Chondrocyte (in vitro differentiated cells): ENCODE results near the gene DOCK2. TPM values are rescaled to one million over a fixed set of nuclear protein-coding genes. Genes with fewer than 3 reads are reported as not detected.

ENCODE experiments used
- DNase-seq: peaks from one replicate; pipeline ENCODE4 v3.0.0; 2021; ENCODE audit warnings: mixed read lengths, low spot score
- H3K27ac Mint-ChIP-seq: one replicate; pipeline ENCODE4 v1.8.0; 2021; ENCODE audit warnings: mild to moderate bottlenecking, moderate library complexity, mixed read lengths; ENCODE audit not compliant: unreplicated experiment
- H3K27me3 Mint-ChIP-seq: 2 replicates; pipeline ENCODE4 v1.8.0; 2021; ENCODE audit warnings: low read depth, mixed read lengths
- H3K36me3 Mint-ChIP-seq: 2 replicates; pipeline ENCODE4 v1.8.0; 2021; ENCODE audit warnings: low read depth, mixed read lengths
- H3K4me1 Mint-ChIP-seq: 2 replicates; pipeline ENCODE4 v1.8.0; 2021; ENCODE audit warnings: low read depth, mild to moderate bottlenecking, mixed read lengths
- H3K4me3 Mint-ChIP-seq: one replicate; pipeline ENCODE4 v1.8.0; 2021; ENCODE audit warnings: mild to moderate bottlenecking, moderate library complexity, mixed read lengths; ENCODE audit not compliant: unreplicated experiment
- H3K9me3 Mint-ChIP-seq: 2 replicates; pipeline ENCODE4 v1.8.0; 2021; ENCODE audit warnings: low read depth, mixed read lengths
- total RNA-seq: library from RNA; stranded (reverse); gene quantifications from 3 replicates; pipeline ENCODE4 v1.2.1, GENCODE V29; 2021
- TF ChIP-seq, protein P1 (sequence below): fragments of 200-600 bp; sonication (generic); IDR thresholded peaks from 2 replicates; pipeline ENCODE4 v1.5.0; 2021; ENCODE audit warnings: antibody characterized with exemption, mild to moderate bottlenecking, moderate library complexity

DOCK2 gene
- total RNA-seq, 1 donor from 2014 or later: 3.1 TPM

DNA sequence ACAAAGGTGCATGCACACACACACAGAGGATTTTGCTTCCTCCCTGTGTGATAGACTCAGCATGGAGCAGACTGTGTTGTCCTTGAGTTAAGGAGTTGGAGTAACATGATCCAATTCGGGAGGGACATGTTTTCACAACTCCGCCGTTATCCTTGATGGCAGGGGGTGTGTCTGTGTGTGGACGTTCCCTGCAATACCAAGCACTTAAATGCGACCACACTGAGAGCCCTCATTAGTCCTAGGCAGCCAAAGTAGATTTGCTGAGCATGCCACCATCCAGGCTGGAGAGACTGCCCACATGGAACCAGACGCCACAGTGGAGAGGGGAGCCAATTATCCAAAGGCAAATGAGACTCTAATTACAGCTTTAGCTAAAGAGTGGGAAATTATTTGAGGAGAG, 140.1 kb downstream of the DOCK2 start:
- Mint-ChIP-seq H3K4me3 (no peak overlapping the region), H3K27me3 (no peaks in the 10 kb centered on the region), H3K4me1 (no peaks in the 10 kb centered on the region), H3K36me3 (no peaks in the 10 kb centered on the region), H3K27ac (no peak overlapping the region), H3K9me3 (no peaks in the 10 kb centered on the region)
- no peak for DNase-seq
- TF ChIP-seq, protein P1, sequence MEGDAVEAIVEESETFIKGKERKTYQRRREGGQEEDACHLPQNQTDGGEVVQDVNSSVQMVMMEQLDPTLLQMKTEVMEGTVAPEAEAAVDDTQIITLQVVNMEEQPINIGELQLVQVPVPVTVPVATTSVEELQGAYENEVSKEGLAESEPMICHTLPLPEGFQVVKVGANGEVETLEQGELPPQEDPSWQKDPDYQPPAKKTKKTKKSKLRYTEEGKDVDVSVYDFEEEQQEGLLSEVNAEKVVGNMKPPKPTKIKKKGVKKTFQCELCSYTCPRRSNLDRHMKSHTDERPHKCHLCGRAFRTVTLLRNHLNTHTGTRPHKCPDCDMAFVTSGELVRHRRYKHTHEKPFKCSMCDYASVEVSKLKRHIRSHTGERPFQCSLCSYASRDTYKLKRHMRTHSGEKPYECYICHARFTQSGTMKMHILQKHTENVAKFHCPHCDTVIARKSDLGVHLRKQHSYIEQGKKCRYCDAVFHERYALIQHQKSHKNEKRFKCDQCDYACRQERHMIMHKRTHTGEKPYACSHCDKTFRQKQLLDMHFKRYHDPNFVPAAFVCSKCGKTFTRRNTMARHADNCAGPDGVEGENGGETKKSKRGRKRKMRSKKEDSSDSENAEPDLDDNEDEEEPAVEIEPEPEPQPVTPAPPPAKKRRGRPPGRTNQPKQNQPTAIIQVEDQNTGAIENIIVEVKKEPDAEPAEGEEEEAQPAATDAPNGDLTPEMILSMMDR: no peak

DNA sequence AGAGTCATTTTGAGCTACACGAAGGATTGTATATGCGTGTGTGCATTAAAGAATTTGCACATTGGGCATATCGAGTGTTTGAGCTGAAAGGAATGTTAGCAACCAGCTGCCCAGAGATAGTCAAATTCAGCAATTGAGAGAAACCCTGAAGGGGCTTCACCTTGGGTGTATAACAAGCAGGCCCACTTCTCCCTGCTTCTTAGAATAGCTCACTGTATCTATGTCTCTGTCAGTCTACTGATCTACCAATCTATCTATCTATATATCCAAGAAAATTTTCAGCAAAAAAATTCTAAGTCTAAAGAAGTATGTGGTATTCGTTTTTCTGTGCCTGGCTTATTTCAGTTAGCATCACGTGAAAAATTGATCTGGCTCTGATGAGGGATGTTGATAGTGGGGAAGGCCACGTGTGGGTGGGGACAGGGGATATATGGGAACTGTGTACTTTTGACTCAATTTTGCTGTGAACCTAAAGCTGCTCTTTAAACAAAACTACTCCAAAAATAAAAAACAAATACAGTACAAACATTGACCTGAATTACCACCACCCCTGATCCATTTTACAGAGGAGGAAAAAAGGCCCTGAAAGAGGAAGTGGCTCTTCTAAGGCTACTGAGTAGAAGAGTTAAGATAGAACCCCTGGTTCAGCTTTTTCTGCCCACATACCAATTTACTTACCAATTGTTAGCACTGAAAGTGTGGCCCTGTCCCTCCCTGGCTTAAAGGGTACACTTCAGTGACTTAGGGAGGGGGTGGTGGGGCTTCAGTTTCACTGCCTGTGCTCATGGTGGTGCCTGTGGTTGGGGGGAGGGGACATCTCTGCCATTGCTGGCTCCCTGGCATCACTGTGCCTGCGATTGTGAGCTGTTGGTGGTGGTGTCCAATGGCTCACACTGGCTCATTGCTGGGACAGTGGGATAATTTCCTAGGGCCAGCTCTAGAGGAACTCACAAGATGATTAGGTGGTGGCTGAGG, 141.8 kb downstream of the DOCK2 start:
- TF ChIP-seq, protein P1: no peak
- H3K4me1 Mint-ChIP-seq: no peaks in the 10 kb centered on the region
- no peaks in the 10 kb centered on the region for H3K9me3 Mint-ChIP-seq
- no peak overlapping the region for H3K4me3 Mint-ChIP-seq
- no peak for DNase-seq
- no peaks in the 10 kb centered on the region for H3K27me3 Mint-ChIP-seq
- H3K27ac Mint-ChIP-seq: no peak overlapping the region
- no peaks in the 10 kb centered on the region for H3K36me3 Mint-ChIP-seq

DNA sequence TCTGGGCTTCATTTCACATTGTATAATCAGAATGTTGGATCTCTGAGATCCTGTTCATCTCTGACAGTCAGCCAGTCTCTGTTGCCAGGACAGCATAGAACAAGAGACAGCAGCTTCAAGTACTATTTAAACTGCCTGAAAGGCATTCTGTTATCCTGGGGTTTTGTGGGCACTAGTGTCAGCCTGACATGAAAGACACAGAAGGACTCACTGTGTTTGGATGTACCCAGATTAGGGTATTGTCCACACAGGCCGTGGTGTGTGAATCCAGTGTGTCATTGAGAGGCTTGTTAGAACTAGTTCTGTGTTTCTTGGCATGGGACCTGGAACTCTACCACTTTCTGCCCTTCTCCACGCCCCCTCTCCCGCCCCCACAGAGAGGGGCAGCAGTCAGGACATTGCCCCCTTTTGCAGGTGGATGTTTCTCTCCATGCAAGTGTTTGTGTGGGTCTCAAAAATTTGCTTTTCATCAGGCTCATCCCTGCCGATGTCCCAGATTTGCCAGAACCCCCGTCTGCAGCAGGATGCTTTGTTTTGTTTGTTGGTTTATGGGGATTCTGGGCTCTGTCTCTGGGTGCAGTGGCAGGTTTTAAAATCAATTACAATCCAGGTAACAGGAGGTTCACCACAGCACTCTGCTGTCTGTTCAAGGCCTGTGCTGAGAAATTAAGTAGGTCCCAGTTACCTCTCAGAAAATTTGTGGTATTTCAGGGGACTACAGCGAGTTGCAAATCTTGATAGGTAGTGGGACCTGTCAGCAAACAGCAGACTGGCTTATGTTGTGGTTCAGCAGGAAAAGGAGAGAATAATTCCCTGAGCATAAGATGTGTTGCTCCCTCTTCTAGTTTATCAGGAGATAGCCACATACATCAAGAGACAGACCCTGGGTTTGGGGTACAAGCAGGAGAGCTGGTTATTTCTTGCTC, 144.6 kb downstream of the DOCK2 start:
- Mint-ChIP-seq H3K27ac (no peak overlapping the region), H3K9me3 (no peaks in the 10 kb centered on the region), H3K4me1 (peaks cover 5% of the 10 kb centered on the region), H3K27me3 (no peaks in the 10 kb centered on the region), H3K36me3 (no peaks in the 10 kb centered on the region), H3K4me3 (no peak overlapping the region)
- TF ChIP-seq, protein P1: no peak
- no peak for DNase-seq

DNA sequence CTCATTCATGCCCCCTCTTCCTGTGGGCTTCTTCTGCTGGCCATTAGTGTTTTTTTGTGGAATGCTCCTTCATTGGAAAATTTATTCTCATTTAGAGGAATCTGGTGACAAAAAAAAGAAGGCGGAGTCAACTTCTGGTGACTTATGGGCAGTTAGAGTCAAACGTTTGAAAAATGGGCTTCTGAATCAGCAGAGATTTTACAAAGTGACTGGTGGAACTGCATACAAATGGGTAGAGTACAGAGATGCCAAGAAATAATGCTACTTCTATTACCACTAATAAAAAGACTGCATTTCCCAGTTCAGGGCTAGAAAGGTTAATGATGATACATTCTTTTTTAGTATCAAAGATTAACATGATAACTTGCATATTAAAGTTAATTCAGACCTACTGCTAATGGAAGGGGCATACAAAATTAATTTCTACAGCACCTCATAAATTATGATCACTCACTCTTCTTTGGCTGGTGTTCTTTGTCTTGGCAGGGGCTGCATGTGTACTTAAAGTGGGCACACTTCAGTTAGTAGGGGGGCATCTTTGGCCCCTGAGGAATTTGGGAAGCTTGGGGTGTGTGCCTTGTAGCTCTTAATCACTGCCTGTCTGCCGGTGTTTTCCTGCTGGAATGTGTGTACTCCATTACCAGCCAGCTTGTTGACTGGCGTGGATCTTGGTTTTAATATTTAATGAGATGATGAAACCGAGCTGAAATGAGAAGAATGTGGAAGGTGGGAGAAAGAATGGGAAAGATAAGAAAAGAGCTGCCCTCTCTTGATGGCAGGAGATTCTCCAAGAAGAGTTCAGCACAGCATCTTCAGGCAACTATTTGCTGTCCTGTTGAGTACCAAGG, 148.9 kb downstream of the DOCK2 start:
- H3K4me3 Mint-ChIP-seq: no peak overlapping the region
- TF ChIP-seq, protein P1: no peak
- H3K36me3 Mint-ChIP-seq: no peaks in the 10 kb centered on the region
- no peak for DNase-seq
- H3K27ac Mint-ChIP-seq: peak overlapping the region; percentile 15
- no peaks in the 10 kb centered on the region for H3K9me3 Mint-ChIP-seq
- H3K27me3 Mint-ChIP-seq: no peaks in the 10 kb centered on the region
- H3K4me1 Mint-ChIP-seq: peaks cover 19% of the 10 kb centered on the region
